KBM-7 (cell line): ENCODE data around the gene DDI1.
A peak's percentile ranks its signal among the peaks of the same experiment; 100 is the strongest.

Source experiments
- DNase-seq: peaks from one replicate; pipeline ENCODE4 v3.0.0-alpha.2; 2015
- in situ Hi-C: fragments of 300-500 bp; cut with MboI; formaldehyde crosslinking; loops from 2 replicates; pipeline ENCODE4 v1.14.3; 2020; ENCODE audit warnings: low sequenced_read_pairs, low pct_unique_long_range_greater_than_20kb, mixed read lengths

The DDI1 gene

DNA sequence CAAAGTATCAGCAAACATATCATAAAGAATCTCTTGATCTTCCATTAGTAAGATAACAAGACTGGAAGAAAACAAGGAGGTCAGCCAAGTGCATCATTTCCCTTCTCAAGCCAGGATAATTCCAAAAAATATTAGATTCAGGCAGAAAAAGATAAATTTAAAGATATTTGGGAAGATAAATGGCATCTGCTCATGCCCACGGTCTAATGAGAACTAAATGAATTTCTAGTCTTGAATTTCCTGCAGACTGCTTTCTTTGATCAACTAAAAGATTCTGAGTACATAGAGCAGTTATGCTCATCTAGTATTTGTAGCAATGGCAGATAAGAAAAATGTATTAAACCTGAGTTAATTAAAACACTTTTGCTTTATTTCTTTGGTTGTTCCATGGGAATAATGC is 31.1 kb downstream of the DDI1 start:
- in situ Hi-C loops: no loop called here

DNA sequence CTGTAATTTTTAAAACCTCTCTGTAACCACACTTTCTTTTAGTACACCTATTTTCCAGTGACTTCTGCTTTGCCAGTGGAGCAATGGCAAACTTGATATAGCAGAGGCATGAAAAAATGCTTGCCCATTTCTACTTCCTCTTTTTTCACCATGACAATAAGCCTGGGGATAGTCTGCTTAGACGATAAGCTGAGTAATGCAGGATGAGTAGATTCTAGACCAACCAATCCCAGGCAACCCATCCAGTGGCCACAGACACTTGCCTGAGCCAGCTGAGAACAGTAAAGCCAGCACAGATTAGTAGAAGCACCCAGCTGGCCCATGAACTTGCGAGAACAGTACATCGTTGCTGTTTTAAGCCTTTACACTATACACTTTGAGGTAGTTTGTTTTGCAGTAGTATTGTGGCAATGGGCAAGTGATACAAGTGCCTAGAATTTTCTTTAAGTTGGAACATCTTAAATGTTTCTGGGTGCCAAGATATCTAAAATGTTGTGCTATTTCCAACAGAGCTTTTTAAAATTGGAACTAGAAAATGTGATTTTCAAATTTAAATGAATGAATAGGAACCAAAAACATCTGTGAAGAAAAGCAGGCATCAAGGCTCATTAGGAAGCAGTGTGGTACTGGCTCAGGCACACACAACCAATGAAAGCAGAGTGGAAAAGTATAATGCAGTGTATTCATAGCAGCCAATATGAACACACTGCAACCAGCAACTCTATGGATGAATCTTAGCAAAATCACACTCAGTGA is 37.7 kb downstream of the DDI1 start:
- in situ Hi-C loops: no loop called here
- peak; percentile 95 for DNase-seq

More for the DNA sequence above, 31.1 kb downstream of the DDI1 start:
- no peak for DNase-seq

DNA sequence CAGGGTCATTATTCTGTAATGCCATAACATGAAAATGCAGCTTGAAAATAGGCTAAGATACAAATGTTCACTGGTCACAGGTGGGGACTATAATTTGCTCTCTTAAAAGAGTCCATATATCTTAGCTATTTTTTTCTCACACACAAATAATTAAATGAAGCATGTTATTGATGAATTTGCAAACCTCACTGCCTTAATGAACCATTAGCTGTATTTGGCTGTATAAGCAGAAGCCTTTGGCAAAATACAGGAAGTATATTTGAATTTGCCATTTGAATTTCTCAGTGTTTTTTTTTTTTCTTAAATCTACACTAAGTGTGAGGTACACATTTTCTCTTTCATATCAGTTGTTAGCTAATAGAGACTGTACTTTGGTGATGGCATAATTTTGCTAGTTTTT is 38.7 kb downstream of the DDI1 start:
- in situ Hi-C loops: no loop called here
- DNase-seq: no peak

DNA sequence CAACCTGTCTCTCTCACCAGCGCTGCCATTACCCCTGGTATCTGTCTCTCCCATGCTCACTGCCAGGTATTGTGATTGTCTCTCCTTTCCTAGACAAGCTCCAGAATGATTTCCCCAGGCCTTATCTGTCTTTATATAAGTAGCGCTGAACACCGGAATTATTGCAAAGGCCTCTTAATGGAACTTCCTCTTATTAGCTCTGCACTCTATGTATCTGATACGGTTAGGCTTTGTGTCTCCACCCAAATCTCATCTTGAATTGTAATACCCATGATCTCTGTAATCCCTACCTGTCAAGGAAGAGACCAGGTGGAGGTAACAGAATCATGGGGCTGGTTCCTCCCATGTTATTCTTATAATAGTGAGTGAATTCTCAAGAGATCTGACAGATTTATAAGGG is 39.3 kb downstream of the DDI1 start:
- peak; percentile 66 for DNase-seq
- in situ Hi-C loops: no loop called here

DNA sequence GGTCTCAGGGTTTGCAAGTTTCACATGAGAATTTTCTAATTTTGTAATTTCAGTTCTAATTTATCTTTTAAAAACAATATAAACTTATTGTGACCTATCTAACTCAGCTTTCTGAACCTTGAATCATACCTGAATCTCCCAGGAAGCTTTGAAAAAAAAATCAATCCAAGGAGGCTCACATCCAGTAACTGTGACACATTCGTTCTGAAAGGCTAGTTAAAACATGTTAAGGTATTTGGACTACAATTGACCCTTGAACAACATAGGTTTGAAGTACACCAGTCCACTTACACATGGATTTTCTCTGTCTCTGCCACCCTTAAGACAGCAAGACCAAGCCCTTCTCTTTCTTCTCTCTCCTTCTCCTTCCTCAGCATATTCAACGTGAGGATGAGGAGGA is 40.0 kb downstream of the DDI1 start:
- in situ Hi-C loops: no loop called here

DNA sequence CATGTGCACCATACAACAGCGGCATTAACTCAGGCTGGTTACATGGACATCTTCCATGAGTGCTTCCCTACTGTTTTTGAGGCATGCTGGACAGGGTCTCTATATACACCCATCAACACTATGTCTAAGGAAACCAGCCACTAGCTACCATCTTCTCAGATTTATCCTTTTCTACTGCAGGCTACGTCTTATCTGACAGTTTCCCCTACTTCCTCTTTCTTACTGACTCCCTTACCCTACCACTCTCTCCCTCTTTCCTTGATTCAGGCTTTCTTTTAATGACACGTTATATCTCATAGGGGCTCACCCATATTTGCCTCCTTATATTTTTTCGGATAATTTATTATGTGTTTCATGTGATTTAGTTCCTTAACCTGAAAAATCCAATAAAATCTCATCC is 41.8 kb downstream of the DDI1 start:
- DNase-seq: peak; percentile 61
- in situ Hi-C loops: no loop called here

More for the DNA sequence above, 40.0 kb downstream of the DDI1 start:
- DNase-seq: no peak

DNA sequence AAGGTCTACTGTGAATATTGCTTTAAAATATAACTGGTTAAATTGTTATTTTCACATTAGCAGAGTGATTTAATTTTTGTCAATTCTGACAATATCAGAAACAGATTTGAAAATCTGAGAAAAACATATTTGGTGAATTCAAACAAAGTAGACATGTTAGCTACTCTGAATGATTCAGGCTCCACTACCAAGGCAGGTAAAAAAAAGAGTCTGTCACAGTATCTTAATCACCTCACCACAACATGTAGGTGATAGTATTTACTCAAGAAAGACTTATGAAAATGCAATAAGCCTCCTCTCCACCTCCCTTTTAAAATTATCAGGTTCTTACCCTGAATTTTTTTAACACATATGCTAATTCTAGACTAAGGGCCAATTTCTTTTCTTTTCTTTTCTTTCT is 42.6 kb downstream of the DDI1 start:
- in situ Hi-C loops: no loop called here
- DNase-seq: no peak

DNA sequence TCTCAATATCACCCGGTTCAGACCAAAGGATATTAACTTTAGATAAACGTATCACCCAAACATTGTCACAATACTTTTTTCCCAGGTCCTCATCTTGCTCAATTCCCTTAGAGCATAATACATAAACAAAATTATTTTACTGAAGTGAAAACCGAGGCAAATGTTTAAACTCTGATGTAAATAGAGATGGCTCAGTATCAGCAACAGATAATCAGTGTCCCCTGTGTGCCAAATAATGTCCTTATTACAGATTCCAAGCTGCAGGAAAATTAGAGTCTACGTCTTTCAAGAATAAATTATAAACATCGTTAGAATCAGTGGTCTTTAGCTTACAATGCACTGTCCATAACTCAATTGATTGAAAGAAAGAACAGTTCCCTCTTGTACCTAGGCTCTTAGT is 50.2 kb downstream of the DDI1 start:
- in situ Hi-C loops: no loop called here

More for the DNA sequence above, 50.2 kb downstream of the DDI1 start:
- DNase-seq: no peak
